ENCODE results near the gene ABT1. TPM values are rescaled to one million over a fixed set of nuclear protein-coding genes. Genes with fewer than 3 reads are reported as not detected.

The ABT1 gene
- total RNA-seq, 1 experiment from 2014 or later, result 23.7 TPM

DNA sequence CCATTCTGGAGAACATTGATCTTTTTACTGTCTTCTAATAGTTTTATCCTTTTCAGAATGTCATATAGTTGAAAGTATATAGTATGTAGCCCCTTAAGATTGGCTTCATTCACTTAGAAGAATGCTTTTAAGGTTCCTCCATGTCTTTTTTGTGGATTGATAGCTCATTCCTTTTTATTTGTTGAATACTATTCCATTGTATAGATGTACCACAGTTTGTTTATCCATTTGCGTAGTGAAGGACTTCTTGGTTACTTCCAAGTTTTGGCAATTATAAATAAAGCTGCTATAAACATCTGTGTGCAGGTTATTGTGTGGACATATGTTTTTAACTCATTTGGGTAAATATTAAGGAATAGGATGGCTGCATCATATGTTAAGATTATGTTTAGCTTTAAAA, 27.8 kb downstream of the ABT1 start:
- Histone ChIP-seq H2AFZ (ENCODE audit: low read length) (no peak overlapping the region), H3K27me3 (ENCODE audit: low read length) (no peaks in the 10 kb centered on the region), H3K9ac (ENCODE audit: low read length) (no peak overlapping the region), H3K4me3 (ENCODE audit: low read length) (no peak overlapping the region), H3K79me2 (ENCODE audit: low read length) (no peaks in the 10 kb centered on the region), H4K20me1 (ENCODE audit: insufficient read depth, low read depth, low read length) (no peaks in the 10 kb centered on the region), H3K9me2 (replicated peaks; ENCODE audit: insufficient read depth, low read length) (no peaks in the 10 kb centered on the region), H3K36me3 (ENCODE audit: insufficient read depth, low read length) (no peaks in the 10 kb centered on the region), H3K4me2 (ENCODE audit: low read depth, low read length, poor library complexity, severe bottlenecking) (no peak overlapping the region), H3K27ac (ENCODE audit: low read length) (no peak overlapping the region), H3K9me3 (ENCODE audit: low read length) (no peaks in the 10 kb centered on the region), H3K4me1 (ENCODE audit: low read length) (no peaks in the 10 kb centered on the region)
- no peak for DNase-seq

DNA sequence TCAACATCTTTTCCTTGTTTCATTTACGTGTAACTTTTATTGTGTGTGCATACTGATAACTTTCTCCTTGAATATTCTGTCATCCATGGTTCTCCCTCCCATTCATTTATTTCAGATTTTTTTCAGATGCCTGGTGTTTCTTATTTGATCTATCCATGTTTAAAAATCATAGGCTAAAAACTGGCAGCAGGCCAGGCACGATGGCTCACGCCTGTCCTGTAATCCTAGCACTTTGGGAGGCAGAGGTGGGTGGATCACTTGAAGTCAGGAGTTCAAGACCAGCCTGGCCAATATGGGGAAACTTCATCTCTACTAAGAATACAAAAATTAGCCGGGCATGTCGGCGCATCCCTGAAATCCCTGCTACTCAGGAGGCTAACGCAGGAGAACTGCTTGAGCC, 31.1 kb downstream of the ABT1 start:
- DNase-seq, result no peak
- Histone ChIP-seq H3K4me1 (ENCODE audit: low read length) (no peaks in the 10 kb centered on the region), H3K4me2 (ENCODE audit: low read depth, low read length, poor library complexity, severe bottlenecking) (no peak overlapping the region), H3K79me2 (ENCODE audit: low read length) (no peaks in the 10 kb centered on the region), H3K27me3 (ENCODE audit: low read length) (no peaks in the 10 kb centered on the region), H3K4me3 (ENCODE audit: low read length) (no peak overlapping the region), H3K36me3 (ENCODE audit: insufficient read depth, low read length) (no peaks in the 10 kb centered on the region), H3K27ac (ENCODE audit: low read length) (no peak overlapping the region), H3K9me3 (ENCODE audit: low read length) (no peaks in the 10 kb centered on the region), H2AFZ (ENCODE audit: low read length) (no peak overlapping the region), H3K9me2 (replicated peaks; ENCODE audit: insufficient read depth, low read length) (no peaks in the 10 kb centered on the region), H3K9ac (ENCODE audit: low read length) (no peak overlapping the region), H4K20me1 (ENCODE audit: insufficient read depth, low read depth, low read length) (no peaks in the 10 kb centered on the region)

- Histone ChIP-seq H3K9me2 (replicated peaks; ENCODE audit: insufficient read depth, low read length) (no peaks in the 10 kb centered on the region), H2AFZ (ENCODE audit: low read length) (no peak overlapping the region), H3K27ac (ENCODE audit: low read length) (no peak overlapping the region), H3K9ac (ENCODE audit: low read length) (no peak overlapping the region), H3K4me3 (ENCODE audit: low read length) (no peak overlapping the region), H3K4me1 (ENCODE audit: low read length) (no peaks in the 10 kb centered on the region), H3K36me3 (ENCODE audit: insufficient read depth, low read length) (no peaks in the 10 kb centered on the region), H4K20me1 (ENCODE audit: insufficient read depth, low read depth, low read length) (no peaks in the 10 kb centered on the region), H3K9me3 (ENCODE audit: low read length) (no peaks in the 10 kb centered on the region), H3K4me2 (ENCODE audit: low read depth, low read length, poor library complexity, severe bottlenecking) (no peak overlapping the region), H3K27me3 (ENCODE audit: low read length) (no peaks in the 10 kb centered on the region), H3K79me2 (ENCODE audit: low read length) (no peaks in the 10 kb centered on the region)
- no peak for DNase-seq
Observed at GRCh38 chr6:26629359-26629758, 32.6 kb downstream of the ABT1 start.

- H3K9me3 ChIP-seq (ENCODE audit: low read length), result peaks cover 33% of the 10 kb centered on the region
- DNase-seq, result no peak
- H4K20me1 ChIP-seq (ENCODE audit: insufficient read depth, low read depth, low read length), result no peaks in the 10 kb centered on the region
- no peaks in the 10 kb centered on the region for H3K9me2 ChIP-seq (replicated peaks; ENCODE audit: insufficient read depth, low read length)
- H3K27ac ChIP-seq (ENCODE audit: low read length), result no peak overlapping the region
- H3K9ac ChIP-seq (ENCODE audit: low read length), result no peak overlapping the region
- no peak overlapping the region for H3K4me3 ChIP-seq (ENCODE audit: low read length)
- H3K27me3 ChIP-seq (ENCODE audit: low read length), result no peaks in the 10 kb centered on the region
- no peak overlapping the region for H2AFZ ChIP-seq (ENCODE audit: low read length)
- peaks cover 67% of the 10 kb centered on the region for H3K36me3 ChIP-seq (ENCODE audit: insufficient read depth, low read length)
- H3K4me1 ChIP-seq (ENCODE audit: low read length), result no peaks in the 10 kb centered on the region
- H3K4me2 ChIP-seq (ENCODE audit: low read depth, low read length, poor library complexity, severe bottlenecking), result no peak overlapping the region
- peaks cover 20% of the 10 kb centered on the region for H3K79me2 ChIP-seq (ENCODE audit: low read length)
Observed at GRCh38 chr6:26640806-26641205, 44.1 kb downstream of the ABT1 start.

GRCh38 chr6:26646074-26646473, 49.3 kb downstream of the ABT1 start:
- Histone ChIP-seq H3K27ac (ENCODE audit: low read length) (no peak overlapping the region), H3K79me2 (ENCODE audit: low read length) (peaks cover 61% of the 10 kb centered on the region), H3K9ac (ENCODE audit: low read length) (no peak overlapping the region), H3K36me3 (ENCODE audit: insufficient read depth, low read length) (peaks cover 76% of the 10 kb centered on the region), H3K9me2 (replicated peaks; ENCODE audit: insufficient read depth, low read length) (no peaks in the 10 kb centered on the region), H3K9me3 (ENCODE audit: low read length) (peaks cover 48% of the 10 kb centered on the region), H3K27me3 (ENCODE audit: low read length) (no peaks in the 10 kb centered on the region), H2AFZ (ENCODE audit: low read length) (no peak overlapping the region), H3K4me3 (ENCODE audit: low read length) (no peak overlapping the region), H3K4me2 (ENCODE audit: low read depth, low read length, poor library complexity, severe bottlenecking) (no peak overlapping the region), H4K20me1 (ENCODE audit: insufficient read depth, low read depth, low read length) (no peaks in the 10 kb centered on the region), H3K4me1 (ENCODE audit: low read length) (no peaks in the 10 kb centered on the region)
- DNase-seq, result no peak

Other genes with a start within 250 kb of the ABT1 start
- gene BTN3A2, start 231.8 kb upstream of the ABT1 start, total RNA-seq (2014; rRNA removed; shearing (Covaris generic); ENCODE audit: low replicate concordance), result 40.4 and 41.2 TPM in 2 replicates
- gene BTN2A2, start 213.8 kb upstream of the ABT1 start, total RNA-seq (2014; rRNA removed; shearing (Covaris generic); ENCODE audit: low replicate concordance), result 16.8 and 18.4 TPM in 2 replicates
- gene BTN3A1, start 194.7 kb upstream of the ABT1 start, total RNA-seq (2014; rRNA removed; shearing (Covaris generic); ENCODE audit: low replicate concordance), result 30.5 and 32.7 TPM in 2 replicates
- 15.2 and 24.1 TPM in 2 replicates for gene BTN3A3, start 156.4 kb upstream of the ABT1 start, total RNA-seq (2014; rRNA removed; shearing (Covaris generic); ENCODE audit: low replicate concordance)
- gene BTN2A1, start 139.0 kb upstream of the ABT1 start, total RNA-seq (2014; rRNA removed; shearing (Covaris generic); ENCODE audit: low replicate concordance), result 6.4 and 12.6 TPM in 2 replicates
- gene BTN1A1, start 96.7 kb upstream of the ABT1 start, total RNA-seq (2014; rRNA removed; shearing (Covaris generic); ENCODE audit: low replicate concordance), result 0.22 TPM in 1 of 2 replicates, not detected in the other
- 57.3 and 103 TPM in 2 replicates for gene HMGN4, start 58.6 kb upstream of the ABT1 start, total RNA-seq (2014; rRNA removed; shearing (Covaris generic); ENCODE audit: low replicate concordance)
- 13.7 and 20.2 TPM in 2 replicates for gene ZNF322, start 62.8 kb downstream of the ABT1 start, total RNA-seq (2014; rRNA removed; shearing (Covaris generic); ENCODE audit: low replicate concordance)

Data from Karpas-422 (cell line).